Calu3 (cell line): ENCODE measurements around the gene MED19. TPM values are rescaled to one million over a fixed set of nuclear protein-coding genes. Genes with fewer than 3 reads are reported as not detected.

Experiments used
- BruUV-seq: library from RNA; stranded (reverse); fragments of 400-500 nt; replicated peaks from 2 replicates; lab custom pipeline; 2021; lab: Mats Ljungman, UMichigan
- CTCF ChIA-PET: fragments of 300-600 bp; sonication (Branson Sonifier 250); formaldehyde crosslinking; loops from one replicate; lab custom pipeline; 2022; ENCODE audit warnings: antibody characterized with exemption; lab: Charles Lee
- DNase-seq: peaks from one replicate; pipeline ENCODE4 v3.0.0; 2022
- H3K27ac Mint-ChIP-seq: one replicate; pipeline ENCODE4 v1.8.0; 2022; ENCODE audit warnings: mixed read lengths; ENCODE audit not compliant: unreplicated experiment
- H3K27me3 Mint-ChIP-seq: one replicate; pipeline ENCODE4 v1.8.0; 2022; ENCODE audit warnings: mixed read lengths; ENCODE audit not compliant: unreplicated experiment
- H3K36me3 Mint-ChIP-seq: one replicate; pipeline ENCODE4 v1.8.0; 2022; ENCODE audit warnings: mild to moderate bottlenecking, moderate library complexity, mixed read lengths; ENCODE audit not compliant: insufficient read depth, unreplicated experiment
- H3K4me1 Mint-ChIP-seq: one replicate; pipeline ENCODE4 v1.8.0; 2022; ENCODE audit warnings: mild to moderate bottlenecking, low read depth, mixed read lengths; ENCODE audit not compliant: unreplicated experiment
- H3K4me3 Mint-ChIP-seq: one replicate; pipeline ENCODE4 v1.8.0; 2022; ENCODE audit warnings: mild to moderate bottlenecking, low read depth, moderate library complexity, mixed read lengths; ENCODE audit not compliant: unreplicated experiment
- H3K9me3 Mint-ChIP-seq: one replicate; pipeline ENCODE4 v1.8.0; 2022; ENCODE audit warnings: low read depth, mixed read lengths; ENCODE audit not compliant: unreplicated experiment
- CTCF ChIP-seq: fragments of 200-600 bp; IDR thresholded peaks from one replicate; pipeline ENCODE4 v1.8.0; 2022; ENCODE audit warnings: antibody characterized with exemption; ENCODE audit not compliant: unreplicated experiment
- intact Hi-C: fragments of 100-400 bp; cut with micrococcal nuclease; formaldehyde crosslinking; loops from one replicate; pipeline ENCODE4 v1.10.0; 2022; ENCODE audit not compliant: unreplicated experiment
- total RNA-seq: library from RNA; stranded (reverse); gene quantifications from 2 replicates; pipeline ENCODE4 v1.2.3, GENCODE V29; 2022

Gene MED19
- total RNA-seq, 1 experiment from 2014 or later = 21.2 TPM

GRCh38 chr11:57681168-57681567 lies 30.8 kb downstream of the MED19 start:
- no TSS peak for BruUV-seq
- no peak for TF ChIP-seq CTCF
- CTCF ChIA-PET = no interaction called here
- Mint-ChIP-seq H3K36me3 (peaks cover 67% of the 10 kb centered on the region), H3K9me3 (no peaks in the 10 kb centered on the region), H3K27me3 (no peaks in the 10 kb centered on the region), H3K4me3 (no peak overlapping the region), H3K4me1 (peaks cover 22% of the 10 kb centered on the region), H3K27ac (no peak overlapping the region)
- intact Hi-C loops = no loop called here
- DNase-seq = no peak

GRCh38 chr11:57680552-57680874 lies 31.5 kb downstream of the MED19 start:
- Mint-ChIP-seq H3K36me3 (peaks cover 67% of the 10 kb centered on the region), H3K27ac (peak overlapping the region; percentile 37)
- CTCF ChIA-PET = no interaction called here

GRCh38 chr11:57679396-57679795 lies 32.6 kb downstream of the MED19 start:
- CTCF ChIA-PET = no interaction called here
- no peak for DNase-seq
- intact Hi-C loops = no loop called here
- Mint-ChIP-seq H3K36me3 (peaks cover 65% of the 10 kb centered on the region), H3K27me3 (no peaks in the 10 kb centered on the region), H3K27ac (no peak overlapping the region), H3K4me3 (no peak overlapping the region), H3K9me3 (no peaks in the 10 kb centered on the region), H3K4me1 (peaks cover 39% of the 10 kb centered on the region)
- TF ChIP-seq CTCF = no peak
- BruUV-seq = no TSS peak

More at GRCh38 chr11:57680552-57680874, 31.5 kb downstream of the MED19 start:
- Mint-ChIP-seq H3K9me3 (no peaks in the 10 kb centered on the region), H3K4me3 (no peak overlapping the region), H3K27me3 (no peaks in the 10 kb centered on the region), H3K4me1 (peaks cover 29% of the 10 kb centered on the region)
- intact Hi-C loops = no loop called here
- no TSS peak for BruUV-seq
- DNase-seq = peak; percentile 31
- TF ChIP-seq CTCF = no peak

GRCh38 chr11:57675176-57675941 lies 36.7 kb downstream of the MED19 start:
- BruUV-seq = no TSS peak
- CTCF ChIA-PET = interaction anchor here (0.6 to 1.2 kb wide), 3 partner anchors 28 to 848 kb away, joined by 3 to 4 read pairs (median 3); partner anchors contain the start of genes MED19 and TMX2
- Mint-ChIP-seq H3K27ac (no peak overlapping the region), H3K4me3 (no peak overlapping the region), H3K4me1 (peaks cover 45% of the 10 kb centered on the region), H3K36me3 (peaks cover 68% of the 10 kb centered on the region), H3K9me3 (no peaks in the 10 kb centered on the region), H3K27me3 (no peaks in the 10 kb centered on the region)
- DNase-seq = no peak
- TF ChIP-seq CTCF = no peak
- intact Hi-C loops = no loop called here
